HepG2 (cell line): ENCODE measurements around the gene SCGB1C1. TPM values are rescaled to one million over a fixed set of nuclear protein-coding genes. Genes with fewer than 3 reads are reported as not detected.

ENCODE experiments used
- ATAC-seq: fragments of 200-7000 bp; cut with Tn5 transposase; 3 replicates; pipeline ENCODE4 v1.9.1; 2020; ENCODE audit warnings: mild to moderate bottlenecking, moderate library complexity
- BruUV-seq: library from RNA; stranded (reverse); fragments of 400-500 nt; replicated peaks from 2 replicates; lab custom pipeline; 2021; lab: Mats Ljungman, UMichigan
- CTCF ChIA-PET: fragments of 300-600 bp; formaldehyde crosslinking; extraction: SDS; loops from one replicate; lab custom pipeline; 2021; ENCODE audit warnings: low total read pairs, inconsistent platforms, low intra/inter-chr PET ratio; lab: Yijun Ruan, JAX
- POLR2A ChIA-PET: fragments of 350-600 bp; sonication (Branson Sonifier 250); formaldehyde crosslinking; loops from one replicate; lab custom pipeline; 2020; ENCODE audit warnings: antibody characterized with exemption, inconsistent platforms; lab: Yijun Ruan, JAX
- DNase-seq: peaks from one replicate; pipeline ENCODE4 v3.0.0-alpha.2; 2015; ENCODE audit warnings: low spot score
- FAIRE-seq: peaks from 3 replicates; lab custom pipeline; 2011; peaks lifted over from hg19 to GRCh38; lab: Jason Lieb, UNC
- H2AFZ ChIP-seq: one replicate; pipeline ENCODE4 v1.6.1; 2011; ENCODE audit warnings: low read length, inconsistent platforms
- H3K27ac ChIP-seq: fragments of 300-600 bp; 3 replicates; pipeline ENCODE4 v1.8.0; 2011; ENCODE audit warnings: mixed run types, mild to moderate bottlenecking, mixed read lengths, low read length, inconsistent platforms; ENCODE audit not compliant: insufficient read depth; ENCODE audit errors: extremely low read length
- H3K27me3 ChIP-seq, 2 experiments: fragments of 200-600 bp in 1 of 2; 2 replicates in 1 of 2; 3 replicates in 1 of 2; pipeline versions ENCODE4 v1.6.0 to v1.8.0; 2011; ENCODE audit warnings: low read length in 2 of 2, mild to moderate bottlenecking in 2 of 2, moderate library complexity in 2 of 2, inconsistent platforms in 1 of 2; ENCODE audit not compliant: insufficient read depth in 2 of 2, control insufficient read depth in 1 of 2
- H3K36me3 ChIP-seq, 2 experiments: fragments of 200-600 bp in 1 of 2; replicated peaks in 1 of 2; 2 replicates in 1 of 2; 3 replicates in 1 of 2; pipeline versions ENCODE4 v1.5.1 to v1.8.0; 2011; ENCODE audit warnings: low read length in 2 of 2, inconsistent platforms in 1 of 2; ENCODE audit not compliant: insufficient read depth in 2 of 2, control insufficient read depth in 1 of 2
- H3K4me1 ChIP-seq: 2 replicates; pipeline ENCODE4 v1.5.1; 2012; ENCODE audit warnings: low read length, inconsistent platforms; ENCODE audit not compliant: insufficient read depth
- H3K4me2 ChIP-seq: 2 replicates; pipeline ENCODE4 v1.6.0; 2011; ENCODE audit warnings: low read depth, low read length, inconsistent platforms
- H3K4me3 ChIP-seq, 3 experiments: fragments of 200-600 bp in 1 of 3; sonication (generic), shearing (Covaris generic) in 1 of 3; replicated peaks in 1 of 3; 2 replicates each; pipeline ENCODE4 v1.5.1; 2011 to 2016; ENCODE audit warnings: low read length in 3 of 3, inconsistent platforms in 2 of 3, low read depth in 2 of 3, mild to moderate bottlenecking in 2 of 3, control low read depth in 1 of 3, mixed read lengths in 1 of 3; ENCODE audit not compliant: insufficient read depth in 1 of 3
- H3K79me2 ChIP-seq: one replicate; pipeline ENCODE4 v1.6.1; 2011; ENCODE audit warnings: low read length, inconsistent platforms; ENCODE audit not compliant: insufficient read depth
- H3K9ac ChIP-seq: 2 replicates; pipeline ENCODE4 v1.6.0; 2011; ENCODE audit warnings: mild to moderate bottlenecking, low read depth, low read length, inconsistent platforms; ENCODE audit not compliant: insufficient read depth
- H3K9me3 ChIP-seq: 2 replicates; pipeline ENCODE4 v1.5.1; 2012; ENCODE audit warnings: mild to moderate bottlenecking, low read length
- H4K20me1 ChIP-seq: 2 replicates; pipeline ENCODE4 v1.6.0; 2011; ENCODE audit warnings: inconsistent platforms, mild to moderate bottlenecking, low read length, moderate library complexity; ENCODE audit not compliant: insufficient read depth
- MTA1 ChIP-seq: sonication (generic); formaldehyde crosslinking; IDR thresholded peaks from 2 replicates; pipeline ENCODE4 v1.4.0; 2020; ENCODE audit warnings: missing genetic modification reagents, mild to moderate bottlenecking, borderline replicate concordance
- NFE2L1 ChIP-seq: sonication (generic); formaldehyde crosslinking; IDR thresholded peaks from 2 replicates; pipeline ENCODE4 v1.4.0; 2020; ENCODE audit warnings: missing genetic modification reagents, mild to moderate bottlenecking, borderline replicate concordance
- NR2C2 ChIP-seq: sonication (generic); formaldehyde crosslinking; IDR thresholded peaks from 2 replicates; pipeline ENCODE4 v1.4.0; 2020; ENCODE audit warnings: missing genetic modification reagents, mild to moderate bottlenecking, moderate library complexity, borderline replicate concordance
- RARG ChIP-seq: sonication (generic); formaldehyde crosslinking; IDR thresholded peaks from 2 replicates; pipeline ENCODE4 v1.4.0; 2020; ENCODE audit warnings: low read depth, mild to moderate bottlenecking, missing genetic modification reagents
- ZBTB42 ChIP-seq: sonication (generic); formaldehyde crosslinking; IDR thresholded peaks from 2 replicates; pipeline ENCODE4 v1.5.0; 2020; ENCODE audit warnings: mild to moderate bottlenecking, missing genetic modification reagents
- ZNF232 ChIP-seq: sonication (generic); formaldehyde crosslinking; IDR thresholded peaks from 2 replicates; pipeline ENCODE4 v1.4.0; 2020; ENCODE audit warnings: missing genetic modification reagents, borderline replicate concordance
- ZNF260 ChIP-seq: sonication (generic); formaldehyde crosslinking; IDR thresholded peaks from 2 replicates; pipeline ENCODE4 v1.4.0; 2020; ENCODE audit warnings: missing genetic modification reagents, low read depth, mild to moderate bottlenecking, borderline replicate concordance
- ZNF672 ChIP-seq: sonication (generic); formaldehyde crosslinking; IDR thresholded peaks from 2 replicates; pipeline ENCODE4 v1.8.1; 2022; ENCODE audit warnings: missing genetic modification reagents
- WGBS: methylation state at CpG from one replicate; pipeline ENCODE4 v1.1.6; 2017; ENCODE audit warnings: low lambda C conversion rate; 5-methylcytosine and 5-hydroxymethylcytosine counted together
- in situ Hi-C: cut with HindIII; loops from 2 replicates; pipeline ENCODE4 v1.10.0; 2017; ENCODE audit warnings: low pct_unique_long_range_greater_than_20kb; ENCODE audit not compliant: extremely low pct_ligation_motif_present
- intact Hi-C: fragments of 100-400 bp; cut with micrococcal nuclease; formaldehyde crosslinking; loops from one replicate; pipeline ENCODE4 v1.10.0; 2022; ENCODE audit not compliant: unreplicated experiment
- polyA plus RNA-seq, 8 experiments: library from polyadenylated mRNA; depleted of rRNA in 3 of 8; stranded (reverse) in 7 of 8; unstranded in 1 of 8; fragments of >200 nt; fragmentation: Illumina TruSeq in 4 of 8; extraction: Trizol in 4 of 8; gene quantifications; 2 replicates each; pipeline versions ENCODE4 v1.2.1 to v1.2.3, GENCODE V29; 2011 to 2016; ENCODE audit warnings: low read depth in 4 of 8, missing spikeins in 1 of 8, mixed read lengths in 1 of 8; ENCODE audit not compliant: insufficient read depth in 1 of 8
- total RNA-seq, 5 experiments: library from RNA; depleted of rRNA; stranded (reverse); fragments of >200 nt; fragmentation: Illumina TruSeq; extraction: Trizol; gene quantifications; 2 replicates each; pipeline ENCODE4 v1.2.3, GENCODE V29; 2016; ENCODE audit warnings: low read depth in 1 of 5
- TF ChIP-seq, protein P1 (sequence below): sonication (generic); formaldehyde crosslinking; IDR thresholded peaks from 2 replicates; pipeline ENCODE4 v1.8.0; 2022; ENCODE audit warnings: missing genetic modification reagents, mild to moderate bottlenecking, moderate library complexity, borderline replicate concordance
- TF ChIP-seq, protein P2 (sequence below): sonication (generic); formaldehyde crosslinking; IDR thresholded peaks from 2 replicates; pipeline ENCODE4 v1.9.0; 2021; ENCODE audit warnings: missing genetic modification reagents, mild to moderate bottlenecking, borderline replicate concordance
- TF ChIP-seq, protein P3 (sequence below): sonication (generic); formaldehyde crosslinking; IDR thresholded peaks from 2 replicates; pipeline ENCODE4 v1.8.0; 2022; ENCODE audit warnings: mild to moderate bottlenecking, missing genetic modification reagents
- TF ChIP-seq, protein P4 (sequence below): sonication (generic); formaldehyde crosslinking; IDR thresholded peaks from 2 replicates; pipeline ENCODE4 v1.4.0; 2020; ENCODE audit warnings: mild to moderate bottlenecking, missing genetic modification reagents

The SCGB1C1 gene
- total and polyA plus RNA-seq, 2 of the 13 experiments (the other 11 are each of a cell fraction or from before 2014, with no cell fraction given) = not detected

DNA sequence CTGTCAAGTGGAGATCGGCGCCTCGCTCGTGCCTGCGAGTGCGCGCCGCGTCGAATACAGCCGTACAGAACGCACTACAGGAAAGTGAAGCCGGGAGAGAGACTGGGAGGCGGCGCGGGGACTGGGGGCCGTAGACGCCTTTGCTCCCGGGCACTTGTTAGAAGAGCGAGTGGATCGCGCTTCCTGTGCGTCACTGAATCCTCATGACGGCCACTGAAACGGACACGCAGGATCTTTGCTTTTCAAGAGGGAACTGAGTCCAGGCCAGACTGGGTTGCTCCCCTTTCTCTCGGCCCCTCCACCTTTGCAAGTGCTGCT lies 14.9 kb downstream of the SCGB1C1 start:
- Histone ChIP-seq H3K79me2 (peaks cover 46% of the 10 kb centered on the region), H3K4me1 (peaks cover 36% of the 10 kb centered on the region), H4K20me1 (peaks cover 7% of the 10 kb centered on the region; the same call in 1 of the 2 replicates), H3K27me3 (no peaks in the 10 kb centered on the region; a peak in 1 of 5 replicates), H3K9me3 (no peaks in the 10 kb centered on the region), H3K4me3 (peak overlapping the region; percentile 75 to 90 (median 89)), H3K4me2 (peak overlapping the region; percentile 97), H3K36me3 (peaks cover 27 to 56% of the 10 kb centered on the region in 2 experiments), H3K27ac (peak overlapping the region; percentile 96), H2AFZ (no peak overlapping the region), H3K9ac (peak overlapping the region; percentile 100)
- FAIRE-seq (no peak), DNase-seq (peak; percentile 21), ATAC-seq (peak; percentile 23)
- ChIA-PET POLR2A (interaction anchor here (0.8 to 3.9 kb wide), 17 partner anchors 9 to 299 kb away, joined by 3 to 41 read pairs (median 5); partner anchors contain the start of genes IFITM2, RNH1 and SIRT3), CTCF (no interaction called here)
- intact Hi-C loops = loop anchor here (2.0 kb wide), 1 partner anchor 29 kb away; the partner anchor contains the start of genes PSMD13 and SIRT3
- BruUV-seq = TSS peak; percentile 86
- WGBS = under 1% methylated on average over 24 of the region's 27 CpGs
- in situ Hi-C loops = no loop called here
- TF ChIP-seq NFE2L1 (CRISPR knock-in tag) (peak; percentile 15; the same call in 1 of the 2 replicates), ZNF232 (CRISPR knock-in tag) (0 out of 2 replicates have a peak, but pooled peaks have one; percentile 37), RARG (CRISPR knock-in tag) (no peak), ZNF260 (CRISPR knock-in tag) (no peak), MTA1 (CRISPR knock-in tag) (no peak), NR2C2 (no peak), ZNF672 (CRISPR knock-in tag) (no peak), ZBTB42 (CRISPR knock-in tag) (peak; percentile 70; the same call in 1 of the 2 replicates)
- TF ChIP-seq, protein P1, sequence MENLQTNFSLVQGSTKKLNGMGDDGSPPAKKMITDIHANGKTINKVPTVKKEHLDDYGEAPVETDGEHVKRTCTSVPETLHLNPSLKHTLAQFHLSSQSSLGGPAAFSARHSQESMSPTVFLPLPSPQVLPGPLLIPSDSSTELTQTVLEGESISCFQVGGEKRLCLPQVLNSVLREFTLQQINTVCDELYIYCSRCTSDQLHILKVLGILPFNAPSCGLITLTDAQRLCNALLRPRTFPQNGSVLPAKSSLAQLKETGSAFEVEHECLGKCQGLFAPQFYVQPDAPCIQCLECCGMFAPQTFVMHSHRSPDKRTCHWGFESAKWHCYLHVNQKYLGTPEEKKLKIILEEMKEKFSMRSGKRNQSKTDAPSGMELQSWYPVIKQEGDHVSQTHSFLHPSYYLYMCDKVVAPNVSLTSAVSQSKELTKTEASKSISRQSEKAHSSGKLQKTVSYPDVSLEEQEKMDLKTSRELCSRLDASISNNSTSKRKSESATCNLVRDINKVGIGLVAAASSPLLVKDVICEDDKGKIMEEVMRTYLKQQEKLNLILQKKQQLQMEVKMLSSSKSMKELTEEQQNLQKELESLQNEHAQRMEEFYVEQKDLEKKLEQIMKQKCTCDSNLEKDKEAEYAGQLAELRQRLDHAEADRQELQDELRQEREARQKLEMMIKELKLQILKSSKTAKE (CRISPR knock-in tag) = no peak
- TF ChIP-seq, protein P2, sequence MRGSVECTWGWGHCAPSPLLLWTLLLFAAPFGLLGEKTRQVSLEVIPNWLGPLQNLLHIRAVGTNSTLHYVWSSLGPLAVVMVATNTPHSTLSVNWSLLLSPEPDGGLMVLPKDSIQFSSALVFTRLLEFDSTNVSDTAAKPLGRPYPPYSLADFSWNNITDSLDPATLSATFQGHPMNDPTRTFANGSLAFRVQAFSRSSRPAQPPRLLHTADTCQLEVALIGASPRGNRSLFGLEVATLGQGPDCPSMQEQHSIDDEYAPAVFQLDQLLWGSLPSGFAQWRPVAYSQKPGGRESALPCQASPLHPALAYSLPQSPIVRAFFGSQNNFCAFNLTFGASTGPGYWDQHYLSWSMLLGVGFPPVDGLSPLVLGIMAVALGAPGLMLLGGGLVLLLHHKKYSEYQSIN = no peak
- TF ChIP-seq, protein P3, sequence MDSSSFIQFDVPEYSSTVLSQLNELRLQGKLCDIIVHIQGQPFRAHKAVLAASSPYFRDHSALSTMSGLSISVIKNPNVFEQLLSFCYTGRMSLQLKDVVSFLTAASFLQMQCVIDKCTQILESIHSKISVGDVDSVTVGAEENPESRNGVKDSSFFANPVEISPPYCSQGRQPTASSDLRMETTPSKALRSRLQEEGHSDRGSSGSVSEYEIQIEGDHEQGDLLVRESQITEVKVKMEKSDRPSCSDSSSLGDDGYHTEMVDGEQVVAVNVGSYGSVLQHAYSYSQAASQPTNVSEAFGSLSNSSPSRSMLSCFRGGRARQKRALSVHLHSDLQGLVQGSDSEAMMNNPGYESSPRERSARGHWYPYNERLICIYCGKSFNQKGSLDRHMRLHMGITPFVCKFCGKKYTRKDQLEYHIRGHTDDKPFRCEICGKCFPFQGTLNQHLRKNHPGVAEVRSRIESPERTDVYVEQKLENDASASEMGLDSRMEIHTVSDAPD = no peak
- TF ChIP-seq, protein P4, sequence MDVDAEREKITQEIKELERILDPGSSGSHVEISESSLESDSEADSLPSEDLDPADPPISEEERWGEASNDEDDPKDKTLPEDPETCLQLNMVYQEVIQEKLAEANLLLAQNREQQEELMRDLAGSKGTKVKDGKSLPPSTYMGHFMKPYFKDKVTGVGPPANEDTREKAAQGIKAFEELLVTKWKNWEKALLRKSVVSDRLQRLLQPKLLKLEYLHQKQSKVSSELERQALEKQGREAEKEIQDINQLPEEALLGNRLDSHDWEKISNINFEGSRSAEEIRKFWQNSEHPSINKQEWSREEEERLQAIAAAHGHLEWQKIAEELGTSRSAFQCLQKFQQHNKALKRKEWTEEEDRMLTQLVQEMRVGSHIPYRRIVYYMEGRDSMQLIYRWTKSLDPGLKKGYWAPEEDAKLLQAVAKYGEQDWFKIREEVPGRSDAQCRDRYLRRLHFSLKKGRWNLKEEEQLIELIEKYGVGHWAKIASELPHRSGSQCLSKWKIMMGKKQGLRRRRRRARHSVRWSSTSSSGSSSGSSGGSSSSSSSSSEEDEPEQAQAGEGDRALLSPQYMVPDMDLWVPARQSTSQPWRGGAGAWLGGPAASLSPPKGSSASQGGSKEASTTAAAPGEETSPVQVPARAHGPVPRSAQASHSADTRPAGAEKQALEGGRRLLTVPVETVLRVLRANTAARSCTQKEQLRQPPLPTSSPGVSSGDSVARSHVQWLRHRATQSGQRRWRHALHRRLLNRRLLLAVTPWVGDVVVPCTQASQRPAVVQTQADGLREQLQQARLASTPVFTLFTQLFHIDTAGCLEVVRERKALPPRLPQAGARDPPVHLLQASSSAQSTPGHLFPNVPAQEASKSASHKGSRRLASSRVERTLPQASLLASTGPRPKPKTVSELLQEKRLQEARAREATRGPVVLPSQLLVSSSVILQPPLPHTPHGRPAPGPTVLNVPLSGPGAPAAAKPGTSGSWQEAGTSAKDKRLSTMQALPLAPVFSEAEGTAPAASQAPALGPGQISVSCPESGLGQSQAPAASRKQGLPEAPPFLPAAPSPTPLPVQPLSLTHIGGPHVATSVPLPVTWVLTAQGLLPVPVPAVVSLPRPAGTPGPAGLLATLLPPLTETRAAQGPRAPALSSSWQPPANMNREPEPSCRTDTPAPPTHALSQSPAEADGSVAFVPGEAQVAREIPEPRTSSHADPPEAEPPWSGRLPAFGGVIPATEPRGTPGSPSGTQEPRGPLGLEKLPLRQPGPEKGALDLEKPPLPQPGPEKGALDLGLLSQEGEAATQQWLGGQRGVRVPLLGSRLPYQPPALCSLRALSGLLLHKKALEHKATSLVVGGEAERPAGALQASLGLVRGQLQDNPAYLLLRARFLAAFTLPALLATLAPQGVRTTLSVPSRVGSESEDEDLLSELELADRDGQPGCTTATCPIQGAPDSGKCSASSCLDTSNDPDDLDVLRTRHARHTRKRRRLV (CRISPR knock-in tag) = no peak
